NB4 (cell line): ENCODE measurements around the gene CIC.

Experiments used
- DNase-seq: peaks from one replicate; pipeline ENCODE4 v3.0.0; 2010; ENCODE audit warnings: low read depth
- H3K4me3 ChIP-seq: one replicate; pipeline ENCODE4 v1.5.1; 2011; ENCODE audit warnings: mild to moderate bottlenecking, low read depth, low read length, moderate library complexity
- MYC ChIP-seq: IDR thresholded peaks from 2 replicates; pipeline ENCODE4 v1.6.1; 2011; ENCODE audit warnings: low read depth, low read length
- POLR2A ChIP-seq: IDR thresholded peaks from 2 replicates; pipeline ENCODE4 v1.6.1; 2011; ENCODE audit warnings: mild to moderate bottlenecking; ENCODE audit not compliant: insufficient read length; ENCODE audit errors: extremely low read depth
- TF ChIP-seq, protein P1 (sequence below): IDR thresholded peaks from one replicate; pipeline ENCODE4 v1.5.1; 2012; ENCODE audit warnings: low read depth, low read length
- TF ChIP-seq, protein P2 (sequence below): IDR thresholded peaks from 2 replicates; pipeline ENCODE4 v1.6.1; 2011; ENCODE audit warnings: low read depth, low read length

CIC gene

DNA sequence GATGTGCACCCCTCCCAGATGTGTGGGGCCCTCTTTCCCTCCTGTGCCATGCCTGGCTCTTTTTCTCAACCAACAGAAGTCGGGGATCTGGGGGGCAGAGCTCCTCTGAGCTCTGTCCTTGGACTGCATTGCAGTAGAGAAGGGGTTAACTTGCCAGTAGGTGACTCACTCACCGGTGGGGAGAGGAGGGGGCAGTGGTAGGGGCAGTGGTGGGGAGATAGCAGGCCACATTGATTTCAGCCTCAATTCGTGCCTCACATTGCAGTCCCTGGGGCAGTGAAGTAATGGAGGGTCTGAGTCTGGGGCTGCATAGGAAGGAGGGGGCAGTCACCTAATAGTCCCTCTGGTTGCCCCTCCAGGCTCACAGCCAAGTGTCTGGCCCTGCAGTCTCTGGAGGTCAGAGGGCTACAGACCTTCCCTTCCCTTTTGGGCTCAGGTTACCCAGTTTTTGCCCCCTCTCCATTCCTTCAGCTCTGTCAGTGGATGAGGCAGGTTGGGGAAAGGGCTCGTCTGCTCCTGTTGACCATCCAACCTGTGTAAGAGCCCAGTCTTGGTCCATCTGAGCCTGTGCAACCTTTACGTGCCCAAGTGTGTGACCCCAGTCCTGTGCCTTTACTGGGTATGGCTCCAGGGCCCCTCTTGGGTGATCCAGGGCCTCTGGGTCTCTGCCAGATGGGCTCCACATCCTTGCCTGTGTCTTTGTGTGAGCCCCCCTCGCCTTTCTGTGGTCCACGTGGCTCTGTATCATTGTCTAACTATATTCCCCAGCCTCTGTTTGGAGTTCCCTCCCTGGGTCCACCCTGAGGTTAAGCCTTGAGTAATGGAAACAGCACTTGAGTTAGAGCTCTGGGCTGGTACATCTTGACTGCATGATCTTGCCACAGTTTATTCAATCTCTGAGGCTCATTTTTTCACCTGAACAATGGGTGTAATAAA is 13.0 kb downstream of the CIC start:
- H3K4me3 ChIP-seq, result no peak overlapping the region
- peak; percentile 67 for DNase-seq
- TF ChIP-seq MYC, result no peak
- TF ChIP-seq POLR2A, result no peak

DNA sequence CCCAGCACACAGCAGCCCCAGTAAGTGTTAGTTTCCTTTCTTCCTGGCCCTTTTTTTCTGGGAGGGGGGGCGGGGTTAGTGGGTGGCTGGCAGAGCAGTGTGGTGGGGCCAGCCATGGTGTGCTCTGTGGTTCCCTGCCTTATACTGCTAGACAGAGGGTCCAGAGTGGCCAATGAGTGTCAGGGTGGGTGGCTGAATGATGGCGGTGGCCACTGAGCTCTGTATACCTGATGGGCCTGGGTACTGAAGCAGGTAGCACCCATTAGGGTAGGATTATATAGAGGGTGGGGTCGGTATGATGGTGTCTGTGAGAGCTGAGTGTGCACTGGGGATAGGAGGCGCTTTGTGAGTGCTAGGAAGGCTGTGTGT is 13.8 kb downstream of the CIC start:
- no peak overlapping the region for H3K4me3 ChIP-seq
- no peak for TF ChIP-seq MYC
- TF ChIP-seq, protein P1, sequence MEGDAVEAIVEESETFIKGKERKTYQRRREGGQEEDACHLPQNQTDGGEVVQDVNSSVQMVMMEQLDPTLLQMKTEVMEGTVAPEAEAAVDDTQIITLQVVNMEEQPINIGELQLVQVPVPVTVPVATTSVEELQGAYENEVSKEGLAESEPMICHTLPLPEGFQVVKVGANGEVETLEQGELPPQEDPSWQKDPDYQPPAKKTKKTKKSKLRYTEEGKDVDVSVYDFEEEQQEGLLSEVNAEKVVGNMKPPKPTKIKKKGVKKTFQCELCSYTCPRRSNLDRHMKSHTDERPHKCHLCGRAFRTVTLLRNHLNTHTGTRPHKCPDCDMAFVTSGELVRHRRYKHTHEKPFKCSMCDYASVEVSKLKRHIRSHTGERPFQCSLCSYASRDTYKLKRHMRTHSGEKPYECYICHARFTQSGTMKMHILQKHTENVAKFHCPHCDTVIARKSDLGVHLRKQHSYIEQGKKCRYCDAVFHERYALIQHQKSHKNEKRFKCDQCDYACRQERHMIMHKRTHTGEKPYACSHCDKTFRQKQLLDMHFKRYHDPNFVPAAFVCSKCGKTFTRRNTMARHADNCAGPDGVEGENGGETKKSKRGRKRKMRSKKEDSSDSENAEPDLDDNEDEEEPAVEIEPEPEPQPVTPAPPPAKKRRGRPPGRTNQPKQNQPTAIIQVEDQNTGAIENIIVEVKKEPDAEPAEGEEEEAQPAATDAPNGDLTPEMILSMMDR, result no peak
- no peak for TF ChIP-seq POLR2A
- DNase-seq, result no peak

DNA sequence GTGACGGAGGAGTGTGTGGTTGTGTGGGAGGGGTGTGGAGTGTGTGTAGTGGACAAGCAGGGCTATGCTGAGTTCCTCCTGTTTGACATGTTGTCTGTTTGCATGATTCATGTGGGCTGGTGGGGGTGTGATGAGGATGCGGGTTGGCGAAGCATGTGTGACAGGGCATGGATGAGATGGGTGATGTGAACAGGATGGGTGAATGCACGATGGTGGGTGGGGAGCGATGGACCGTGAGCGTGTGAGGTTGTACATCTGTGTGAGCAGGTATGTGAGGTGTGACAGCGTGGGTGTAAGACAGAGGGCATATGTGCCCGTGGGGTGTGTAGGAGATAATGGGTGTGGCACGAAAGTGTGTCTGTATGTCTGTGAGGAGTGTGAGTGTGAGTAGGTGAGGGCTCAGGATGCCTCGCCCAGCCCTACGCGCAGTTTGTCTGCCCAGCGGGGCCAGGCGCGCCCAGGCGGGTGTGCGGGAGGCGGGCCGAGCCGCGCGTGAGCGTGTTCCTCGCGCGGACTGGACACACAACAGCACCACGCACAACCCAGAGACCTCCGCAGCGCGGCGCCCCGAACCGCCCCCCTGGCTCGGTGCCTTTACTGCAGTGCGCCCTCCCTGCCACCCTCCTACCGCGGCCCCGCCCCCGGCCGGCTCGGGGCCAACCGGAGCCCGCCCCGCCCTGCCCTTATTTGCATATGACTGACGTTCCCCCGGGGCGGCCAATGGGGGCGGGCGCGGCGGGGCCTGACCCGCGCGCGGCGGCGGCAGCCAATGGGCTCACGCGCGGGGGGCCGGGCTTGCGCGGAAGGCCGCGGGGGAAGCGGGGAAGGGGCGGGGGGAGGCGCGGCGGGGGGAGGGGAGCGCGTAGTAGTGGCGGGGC is 14.4 kb downstream of the CIC start:
- peak overlapping the region; percentile 16 for H3K4me3 ChIP-seq
- TF ChIP-seq POLR2A (no peak), MYC (no peak)
- TF ChIP-seq, protein P1, result no peak
- TF ChIP-seq, protein P2, sequence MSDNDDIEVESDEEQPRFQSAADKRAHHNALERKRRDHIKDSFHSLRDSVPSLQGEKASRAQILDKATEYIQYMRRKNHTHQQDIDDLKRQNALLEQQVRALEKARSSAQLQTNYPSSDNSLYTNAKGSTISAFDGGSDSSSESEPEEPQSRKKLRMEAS, result no peak
- DNase-seq, result peak; percentile 91

DNA sequence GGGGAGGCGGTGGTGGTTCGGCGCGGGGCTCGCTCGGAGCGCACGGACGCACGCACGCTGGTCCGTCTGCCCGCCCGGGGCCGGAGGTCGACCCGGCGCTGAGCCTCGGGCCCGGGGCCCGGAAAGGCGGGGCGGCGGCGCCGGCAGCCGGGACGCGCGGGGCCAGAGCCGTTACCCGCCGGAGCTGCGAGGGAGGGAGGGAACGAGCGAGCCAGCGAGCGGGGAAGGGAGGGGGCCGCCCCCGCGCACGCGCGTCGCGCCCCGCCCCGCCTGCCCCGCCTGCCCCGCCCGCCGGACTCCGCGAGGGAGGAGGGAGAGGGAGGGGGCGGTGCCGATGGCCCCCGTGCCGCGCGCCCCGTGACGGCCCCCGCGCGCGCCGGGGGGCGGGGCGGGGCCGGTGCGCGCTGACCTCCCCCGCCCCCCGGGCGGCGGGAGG is 15.0 kb downstream of the CIC start:
- TF ChIP-seq MYC (no peak), POLR2A (peak; percentile 13)
- peak; percentile 74 for DNase-seq
- no peak overlapping the region for H3K4me3 ChIP-seq

DNA sequence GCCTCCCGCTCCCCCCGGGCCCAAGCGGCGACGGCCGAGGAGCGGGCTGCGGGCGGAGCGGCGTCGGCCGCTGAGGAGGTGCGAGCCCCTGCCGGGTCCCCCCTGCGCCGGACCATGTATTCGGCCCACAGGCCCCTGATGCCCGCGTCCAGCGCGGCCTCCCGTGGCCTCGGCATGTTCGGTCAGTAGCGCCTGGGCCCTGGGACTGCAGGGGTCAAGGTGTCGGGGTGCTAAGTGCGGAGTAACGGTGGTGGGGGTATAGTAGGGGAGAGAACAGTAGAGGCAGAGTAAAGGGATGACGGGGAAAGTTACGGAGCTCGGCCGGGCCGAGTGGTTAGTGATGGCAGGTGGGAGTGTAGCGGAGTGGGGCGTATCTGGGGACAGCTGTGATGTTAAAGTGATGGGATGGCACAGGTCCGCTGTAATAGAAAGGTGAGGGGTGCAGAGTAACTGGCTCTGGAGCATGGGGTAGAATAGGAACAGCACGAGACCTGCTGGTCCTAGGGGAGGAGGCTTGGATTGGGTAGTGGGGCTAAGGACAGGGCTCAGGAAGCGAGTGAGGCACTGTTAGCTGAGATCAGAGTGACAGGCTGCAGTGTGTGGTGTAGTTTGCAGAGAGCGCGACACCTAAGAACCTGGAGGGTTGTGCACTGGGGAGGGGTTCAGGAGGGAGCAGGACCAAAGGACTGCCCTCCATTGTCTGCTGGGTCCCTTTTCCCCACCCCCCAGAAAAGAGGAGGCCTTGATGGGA is 15.7 kb downstream of the CIC start:
- peak overlapping the region; percentile 64 for H3K4me3 ChIP-seq
- DNase-seq, result no peak
- TF ChIP-seq MYC, result no peak

DNA sequence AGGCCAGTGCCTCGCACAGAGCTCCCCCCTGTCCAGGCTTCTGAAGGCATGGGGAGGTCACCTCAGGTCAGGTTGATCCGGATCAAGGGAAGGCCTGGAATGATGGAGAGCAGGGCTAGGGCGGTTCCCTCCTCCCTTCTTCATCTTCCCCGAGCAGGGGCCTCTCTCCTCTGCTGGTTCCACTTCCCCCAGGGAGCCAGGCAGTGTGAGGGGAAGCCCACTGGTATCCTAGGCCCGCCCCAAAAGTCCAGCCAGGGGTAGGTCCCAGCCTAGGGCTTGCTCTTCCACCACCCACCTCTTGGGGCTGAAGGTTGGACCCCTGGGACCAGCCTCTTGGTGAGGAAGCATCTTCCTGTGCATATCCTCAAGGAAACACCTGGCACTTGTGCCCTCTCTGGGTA is 16.5 kb downstream of the CIC start:
- H3K4me3 ChIP-seq, result peak overlapping the region; percentile 64
- DNase-seq, result no peak
- TF ChIP-seq POLR2A (no peak), MYC (no peak)
- TF ChIP-seq, protein P2, result no peak
- TF ChIP-seq, protein P1, result no peak

DNA sequence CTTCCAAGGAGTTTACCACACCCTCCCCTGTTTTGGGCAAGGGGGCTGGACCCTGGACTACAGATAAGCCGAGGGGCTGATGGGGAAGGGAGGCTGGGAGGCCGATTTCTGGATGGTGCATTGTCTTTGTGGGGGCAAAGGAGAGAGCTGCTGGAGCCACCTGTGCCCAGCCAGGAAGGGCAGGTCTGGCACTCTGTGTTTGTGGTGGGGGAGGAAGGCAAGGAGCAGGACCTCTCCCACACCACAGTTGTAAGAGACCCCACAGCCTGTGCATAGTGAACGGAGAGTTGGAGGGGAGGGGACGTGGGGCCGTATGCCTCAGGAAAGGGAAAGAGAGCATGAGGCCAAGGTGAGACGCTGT is 16.9 kb downstream of the CIC start:
- no peak overlapping the region for H3K4me3 ChIP-seq
- TF ChIP-seq POLR2A, result no peak
- TF ChIP-seq, protein P1, result no peak
- no peak for DNase-seq
